ENCODE data around the gene SHISAL1.

The SHISAL1 gene

DNA sequence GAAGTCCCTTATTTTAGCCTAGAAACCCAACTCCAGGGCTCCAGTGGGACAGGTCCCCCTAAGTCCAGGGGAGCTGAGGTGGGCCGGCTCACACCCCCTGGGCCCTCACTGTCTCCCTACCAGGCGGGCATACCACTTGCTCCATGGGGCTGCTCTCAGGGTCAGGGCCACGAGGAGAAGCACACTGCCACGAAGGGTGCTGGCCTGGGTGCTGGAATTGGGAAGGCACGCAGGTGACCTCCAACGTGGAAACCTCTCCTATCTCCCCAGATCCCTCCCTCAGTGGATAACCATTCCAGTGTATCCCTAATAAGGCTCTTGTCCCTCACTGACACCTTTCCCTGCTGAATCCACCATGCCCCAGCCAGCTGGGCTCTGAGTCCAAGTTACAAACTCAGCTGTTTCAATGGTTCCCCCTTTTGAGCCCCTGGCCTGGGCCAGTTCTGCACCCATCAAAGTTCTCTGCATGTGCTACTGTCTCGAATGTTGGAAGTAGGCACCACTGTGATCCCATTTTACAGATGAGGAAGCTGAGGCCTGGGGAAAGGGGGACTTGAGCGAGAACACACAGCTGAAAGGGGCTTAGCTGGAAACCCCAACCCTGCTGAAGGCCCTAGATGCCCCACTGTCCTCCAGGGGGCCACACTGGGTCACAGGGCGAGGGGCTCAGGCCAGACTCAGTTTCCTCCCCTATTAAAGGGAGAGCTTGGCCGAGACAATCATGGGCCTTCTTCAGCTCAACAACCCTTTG, 1.5 kb downstream of the SHISAL1 start:
- no peaks in the 10 kb centered on the region for H3K9me3 ChIP-seq (ENCODE audit: insufficient read depth, low read length, severe bottlenecking)
- no peak overlapping the region for H2AFZ ChIP-seq (ENCODE audit: low read depth, low read length)
- no peaks in the 10 kb centered on the region for H3K4me1 ChIP-seq (ENCODE audit: insufficient read depth, low read length)
- H3K4me3 ChIP-seq (ENCODE audit: low read depth in 1 of 2, low read length in 2 of 2) = no peak overlapping the region
- DNase-seq (no peak), ATAC-seq (ENCODE audit: insufficient read depth, low read depth) (no peak)
- H3K9ac ChIP-seq (ENCODE audit: low read depth, low read length) = no peak overlapping the region
- TF ChIP-seq, protein P1, sequence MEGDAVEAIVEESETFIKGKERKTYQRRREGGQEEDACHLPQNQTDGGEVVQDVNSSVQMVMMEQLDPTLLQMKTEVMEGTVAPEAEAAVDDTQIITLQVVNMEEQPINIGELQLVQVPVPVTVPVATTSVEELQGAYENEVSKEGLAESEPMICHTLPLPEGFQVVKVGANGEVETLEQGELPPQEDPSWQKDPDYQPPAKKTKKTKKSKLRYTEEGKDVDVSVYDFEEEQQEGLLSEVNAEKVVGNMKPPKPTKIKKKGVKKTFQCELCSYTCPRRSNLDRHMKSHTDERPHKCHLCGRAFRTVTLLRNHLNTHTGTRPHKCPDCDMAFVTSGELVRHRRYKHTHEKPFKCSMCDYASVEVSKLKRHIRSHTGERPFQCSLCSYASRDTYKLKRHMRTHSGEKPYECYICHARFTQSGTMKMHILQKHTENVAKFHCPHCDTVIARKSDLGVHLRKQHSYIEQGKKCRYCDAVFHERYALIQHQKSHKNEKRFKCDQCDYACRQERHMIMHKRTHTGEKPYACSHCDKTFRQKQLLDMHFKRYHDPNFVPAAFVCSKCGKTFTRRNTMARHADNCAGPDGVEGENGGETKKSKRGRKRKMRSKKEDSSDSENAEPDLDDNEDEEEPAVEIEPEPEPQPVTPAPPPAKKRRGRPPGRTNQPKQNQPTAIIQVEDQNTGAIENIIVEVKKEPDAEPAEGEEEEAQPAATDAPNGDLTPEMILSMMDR (IDR thresholded peaks at IDR 0.05; ENCODE audit: borderline replicate concordance, extremely low read depth, low read length, poor library complexity, severe bottlenecking) = peak; percentile 22
- TF ChIP-seq EZH2 (IDR thresholded peaks at IDR 0.05; ENCODE audit: borderline replicate concordance, low read depth, low read length, severe bottlenecking) = no peak
- H4K20me1 ChIP-seq (ENCODE audit: insufficient read depth, low read length) = no peaks in the 10 kb centered on the region
- no peak overlapping the region for H3K27ac ChIP-seq (ENCODE audit: low read length)
- no peaks in the 10 kb centered on the region for H3K79me2 ChIP-seq (ENCODE audit: insufficient read depth, low read length)
- H3K4me2 ChIP-seq (ENCODE audit: insufficient read depth, low read length) = no peak overlapping the region
- H3K36me3 ChIP-seq (ENCODE audit: insufficient read depth, low read length) = no peaks in the 10 kb centered on the region
- H3K27me3 ChIP-seq (ENCODE audit: insufficient read depth, low read length, poor library complexity) = no peaks in the 10 kb centered on the region

DNA sequence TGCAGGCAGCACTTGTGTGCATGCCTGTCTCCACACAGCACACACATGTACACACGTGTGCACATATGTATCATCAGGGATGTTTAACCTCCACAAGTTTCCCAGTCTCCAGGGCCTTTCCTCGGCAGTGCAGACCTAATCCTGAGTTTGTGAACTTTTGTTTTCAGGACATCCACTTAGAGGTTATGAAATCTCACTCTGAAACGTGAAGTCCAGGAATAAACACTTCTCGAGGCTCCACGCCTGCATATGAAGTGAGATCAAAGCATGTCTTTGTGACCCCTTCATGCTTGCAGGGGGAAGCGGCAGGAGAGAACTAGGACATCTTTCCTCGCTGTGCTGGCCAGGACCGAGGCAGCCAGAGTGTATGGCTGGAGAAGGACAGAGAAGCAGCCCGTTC, 3.1 kb downstream of the SHISAL1 start:
- TF ChIP-seq, protein P1 (IDR thresholded peaks at IDR 0.05; ENCODE audit: borderline replicate concordance, extremely low read depth, low read length, poor library complexity, severe bottlenecking) = no peak
- no peak for TF ChIP-seq EZH2 (IDR thresholded peaks at IDR 0.05; ENCODE audit: borderline replicate concordance, low read depth, low read length, severe bottlenecking)
- no peak overlapping the region for H3K27ac ChIP-seq (ENCODE audit: low read length)

DNA sequence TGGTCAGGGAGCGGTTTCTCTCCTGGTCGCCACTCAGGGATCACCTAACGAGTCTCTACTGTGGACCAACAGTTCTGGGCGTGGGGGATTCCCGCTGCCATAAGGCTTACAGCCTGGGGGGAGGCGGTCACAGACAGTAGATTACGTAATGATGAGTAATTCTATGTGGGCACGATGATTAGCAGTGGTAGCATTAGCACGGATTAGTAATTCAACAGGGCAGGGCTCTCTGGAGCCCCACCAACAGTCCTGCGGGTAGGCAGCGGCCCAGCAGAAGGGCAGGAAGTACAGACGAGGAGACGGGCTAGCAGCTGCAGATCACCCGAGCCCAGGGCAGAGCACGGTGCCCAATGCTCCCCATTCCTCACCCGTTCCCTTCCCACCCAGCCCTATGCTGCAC, 3.6 kb downstream of the SHISAL1 start:
- ATAC-seq (ENCODE audit: insufficient read depth, low read depth) (no peak; the same call in 2 of the 3 replicates), DNase-seq (no peak)
- Histone ChIP-seq H3K79me2 (ENCODE audit: insufficient read depth, low read length) (no peaks in the 10 kb centered on the region), H3K36me3 (ENCODE audit: insufficient read depth, low read length) (no peaks in the 10 kb centered on the region), H2AFZ (ENCODE audit: low read depth, low read length) (no peak overlapping the region), H3K27ac (ENCODE audit: low read length) (no peak overlapping the region), H3K4me1 (ENCODE audit: insufficient read depth, low read length) (no peaks in the 10 kb centered on the region), H3K27me3 (ENCODE audit: insufficient read depth, low read length, poor library complexity) (no peaks in the 10 kb centered on the region), H3K9me3 (ENCODE audit: insufficient read depth, low read length, severe bottlenecking) (no peaks in the 10 kb centered on the region), H3K4me2 (ENCODE audit: insufficient read depth, low read length) (no peak overlapping the region), H3K4me3 (ENCODE audit: low read depth in 1 of 2, low read length in 2 of 2) (no peak overlapping the region), H4K20me1 (ENCODE audit: insufficient read depth, low read length) (no peaks in the 10 kb centered on the region), H3K9ac (ENCODE audit: low read depth, low read length) (no peak overlapping the region)
- TF ChIP-seq EZH2 (IDR thresholded peaks at IDR 0.05; ENCODE audit: borderline replicate concordance, low read depth, low read length, severe bottlenecking) = no peak
- TF ChIP-seq, protein P1 (IDR thresholded peaks at IDR 0.05; ENCODE audit: borderline replicate concordance, extremely low read depth, low read length, poor library complexity, severe bottlenecking) = no peak

More for the DNA sequence above, 3.1 kb downstream of the SHISAL1 start:
- Histone ChIP-seq H3K9ac (ENCODE audit: low read depth, low read length) (no peak overlapping the region), H3K36me3 (ENCODE audit: insufficient read depth, low read length) (no peaks in the 10 kb centered on the region), H2AFZ (ENCODE audit: low read depth, low read length) (no peak overlapping the region), H3K79me2 (ENCODE audit: insufficient read depth, low read length) (no peaks in the 10 kb centered on the region), H4K20me1 (ENCODE audit: insufficient read depth, low read length) (no peaks in the 10 kb centered on the region), H3K4me2 (ENCODE audit: insufficient read depth, low read length) (no peak overlapping the region), H3K4me1 (ENCODE audit: insufficient read depth, low read length) (no peaks in the 10 kb centered on the region), H3K4me3 (ENCODE audit: low read depth in 1 of 2, low read length in 2 of 2) (no peak overlapping the region), H3K9me3 (ENCODE audit: insufficient read depth, low read length, severe bottlenecking) (no peaks in the 10 kb centered on the region), H3K27me3 (ENCODE audit: insufficient read depth, low read length, poor library complexity) (no peaks in the 10 kb centered on the region)
- DNase-seq = no peak
- no peak for ATAC-seq (ENCODE audit: insufficient read depth, low read depth)
